Brain microvascular endothelial cell (primary cell): ENCODE results near the gene ZNF626.

Experiments used
- DNase-seq: peaks from one replicate; pipeline ENCODE4 v3.0.0-alpha.2; 2020
- H3K27ac ChIP-seq: fragments of 250-450 bp; sonication (Bioruptor Pico); 2 replicates; pipeline ENCODE4 v1.5.1; 2020; ENCODE audit warnings: mild to moderate bottlenecking, moderate library complexity
- H3K27me3 ChIP-seq: fragments of 250-450 bp; sonication (Bioruptor Pico); replicated peaks from 2 replicates; pipeline ENCODE4 v1.5.1; 2020; ENCODE audit warnings: mild to moderate bottlenecking
- H3K36me3 ChIP-seq: fragments of 250-450 bp; sonication (Bioruptor Pico); replicated peaks from 2 replicates; pipeline ENCODE4 v1.5.1; 2020; ENCODE audit warnings: mild to moderate bottlenecking
- H3K4me3 ChIP-seq: 2 replicates; pipeline ENCODE4 v1.5.1; 2011; ENCODE audit warnings: low read depth, mild to moderate bottlenecking, control low read depth, low read length, moderate library complexity
- in situ Hi-C: cut with HindIII; loops from 2 replicates; pipeline ENCODE4 v1.10.0; 2017; ENCODE audit warnings: low sequenced_read_pairs, low pct_ligation_motif_present
- TF ChIP-seq, protein P1 (sequence below): IDR thresholded peaks from 2 replicates; pipeline ENCODE4 v1.5.1; 2011; ENCODE audit warnings: low read depth, mild to moderate bottlenecking, moderate library complexity, low read length, control low read depth, inconsistent platforms; ENCODE audit errors: missing control alignments

ZNF626 gene

DNA sequence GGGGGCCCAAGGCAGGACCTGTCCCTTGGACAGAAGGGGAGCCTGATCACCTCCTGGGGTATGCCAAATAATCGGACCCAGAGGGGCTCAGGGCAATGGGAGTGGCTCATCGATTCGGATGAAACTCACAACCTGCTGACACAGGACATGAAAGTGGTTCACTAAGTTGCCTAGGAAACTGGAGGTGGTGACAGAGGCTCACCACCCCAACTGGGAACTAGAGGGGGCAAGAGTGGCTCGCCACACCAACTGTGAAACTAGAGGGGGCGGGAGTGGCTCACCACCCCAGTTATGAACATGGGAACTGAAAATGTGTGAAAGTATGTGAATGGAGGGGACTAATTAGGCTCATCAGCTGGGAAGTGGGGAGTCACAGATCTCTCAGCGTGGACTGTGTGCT, 49.5 kb downstream of the ZNF626 start:
- no peak for DNase-seq
- TF ChIP-seq, protein P1, sequence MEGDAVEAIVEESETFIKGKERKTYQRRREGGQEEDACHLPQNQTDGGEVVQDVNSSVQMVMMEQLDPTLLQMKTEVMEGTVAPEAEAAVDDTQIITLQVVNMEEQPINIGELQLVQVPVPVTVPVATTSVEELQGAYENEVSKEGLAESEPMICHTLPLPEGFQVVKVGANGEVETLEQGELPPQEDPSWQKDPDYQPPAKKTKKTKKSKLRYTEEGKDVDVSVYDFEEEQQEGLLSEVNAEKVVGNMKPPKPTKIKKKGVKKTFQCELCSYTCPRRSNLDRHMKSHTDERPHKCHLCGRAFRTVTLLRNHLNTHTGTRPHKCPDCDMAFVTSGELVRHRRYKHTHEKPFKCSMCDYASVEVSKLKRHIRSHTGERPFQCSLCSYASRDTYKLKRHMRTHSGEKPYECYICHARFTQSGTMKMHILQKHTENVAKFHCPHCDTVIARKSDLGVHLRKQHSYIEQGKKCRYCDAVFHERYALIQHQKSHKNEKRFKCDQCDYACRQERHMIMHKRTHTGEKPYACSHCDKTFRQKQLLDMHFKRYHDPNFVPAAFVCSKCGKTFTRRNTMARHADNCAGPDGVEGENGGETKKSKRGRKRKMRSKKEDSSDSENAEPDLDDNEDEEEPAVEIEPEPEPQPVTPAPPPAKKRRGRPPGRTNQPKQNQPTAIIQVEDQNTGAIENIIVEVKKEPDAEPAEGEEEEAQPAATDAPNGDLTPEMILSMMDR: no peak
- Histone ChIP-seq H3K27me3 (no peaks in the 10 kb centered on the region), H3K4me3 (no peak overlapping the region), H3K36me3 (no peaks in the 10 kb centered on the region), H3K27ac (no peak overlapping the region)
- in situ Hi-C loops: no loop called here

DNA sequence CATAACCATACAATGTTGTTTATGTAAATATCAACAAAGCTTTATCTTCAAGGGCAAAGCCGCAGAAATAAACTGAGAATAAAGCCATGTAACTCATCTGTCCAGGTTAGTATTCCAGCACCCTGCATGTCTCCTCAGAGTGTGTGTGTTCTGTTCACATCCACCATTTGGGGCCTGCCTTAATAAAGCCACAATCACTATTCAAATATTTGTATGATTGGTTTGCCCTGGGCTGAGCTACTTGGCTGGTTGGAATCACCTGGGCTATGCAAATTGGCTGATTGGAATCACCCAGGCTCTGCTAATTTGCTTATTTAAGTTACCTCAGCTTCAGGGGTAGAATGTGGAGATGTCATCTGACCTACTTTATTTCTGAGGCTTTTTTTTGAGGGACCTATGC, 53.4 kb downstream of the ZNF626 start:
- H3K27me3 ChIP-seq: no peaks in the 10 kb centered on the region
- TF ChIP-seq, protein P1: no peak
- H3K27ac ChIP-seq: no peak overlapping the region
- no peaks in the 10 kb centered on the region for H3K36me3 ChIP-seq
- DNase-seq: no peak
- in situ Hi-C loops: no loop called here
- no peak overlapping the region for H3K4me3 ChIP-seq
